Heart right ventricle (tissue), 16 donors: ENCODE measurements around the gene C3AR1. TPM values are rescaled to one million over a fixed set of nuclear protein-coding genes. Genes with fewer than 3 reads are reported as not detected.

Experiments
- ATAC-seq, 8 donors: fragments of 200-7000 bp; cut with Tn5 transposase; one replicate each; pipeline ENCODE4 v1.9.1; 2020; ENCODE audit warnings: mild to moderate bottlenecking in 8 of 8, moderate library complexity in 8 of 8, moderate number of reproducible peaks in 1 of 8
- DNase-seq, 2 donors: peaks; one replicate each; pipeline ENCODE4 v3.0.0-alpha.2; 2020
- H3K27ac ChIP-seq, 10 donors: fragments of 200-600 bp; sonication (generic) in 2 of 10; one replicate each; pipeline versions ENCODE4 v1.5.0 to v1.8.0; 2020 to 2022; ENCODE audit warnings: mild to moderate bottlenecking in 3 of 10
- H3K27me3 ChIP-seq, 7 donors: fragments of 200-600 bp; one replicate each; pipeline ENCODE4 v1.8.0; 2021 to 2022; ENCODE audit warnings: mild to moderate bottlenecking in 2 of 7
- H3K36me3 ChIP-seq, 9 donors: fragments of 200-600 bp; sonication (generic) in 1 of 9; one replicate each; pipeline versions ENCODE4 v1.5.0 to v1.8.0; 2020 to 2022; ENCODE audit warnings: mild to moderate bottlenecking in 2 of 9
- H3K4me1 ChIP-seq, 9 donors: fragments of 200-600 bp; sonication (generic) in 1 of 9; one replicate each; pipeline versions ENCODE4 v1.5.0 to v1.8.0; 2020 to 2022; ENCODE audit warnings: mild to moderate bottlenecking in 4 of 9
- H3K4me3 ChIP-seq, 10 donors: fragments of 200-600 bp; sonication (generic) in 2 of 10; one replicate each; pipeline versions ENCODE4 v1.5.0 to v1.8.0; 2020 to 2022; ENCODE audit warnings: mild to moderate bottlenecking in 7 of 10, moderate library complexity in 2 of 10
- H3K9me3 ChIP-seq, 11 donors: fragments of 200-600 bp in 10 of 11; sonication (generic) in 2 of 11; one replicate each; pipeline versions ENCODE4 v1.5.0 to v1.8.0; 2013 to 2022; ENCODE audit warnings: mild to moderate bottlenecking in 2 of 11, control low read depth in 1 of 11, moderate library complexity in 1 of 11
- CTCF ChIP-seq, 9 donors: fragments of 200-600 bp; sonication (generic) in 2 of 9; IDR thresholded peaks; one replicate each; pipeline versions ENCODE4 v1.5.0 to v1.8.0; 2021 to 2022; ENCODE audit warnings: antibody characterized with exemption in 9 of 9, mild to moderate bottlenecking in 5 of 9, moderate library complexity in 1 of 9
- WGBS, 2 donors: extraction: QIAGEN DNeasy Blood & Tissue Kit; methylation state at CpG; one replicate each; pipeline ENCODE4 v1.1.7; 2013; ENCODE audit warnings: inconsistent platforms in 1 of 2; 5-methylcytosine and 5-hydroxymethylcytosine counted together
- intact Hi-C, 10 donors: fragments of 100-400 bp; cut with DNase I; formaldehyde crosslinking; loops; one replicate each; pipeline versions ENCODE4 v1.11.1 to v1.14.2; 2022
- polyA plus RNA-seq, 2 donors: library from polyadenylated mRNA; stranded (reverse); fragments of 200-250 nt; gene quantifications; one replicate each; pipeline ENCODE4 v1.2.3, GENCODE V29; 2013
- total RNA-seq, 10 donors: library from RNA; stranded (reverse); fragmentation: NEBNext Ultra II Directional in 3 of 10; extraction: Animal tissue kit (Norgen Biotek cat#: 25700) in 3 of 10; gene quantifications; one replicate each; pipeline versions ENCODE4 v1.2.1 to v1.2.4, GENCODE V29; 2021 to 2023
- donor health status: Arrhythmogenic right ventricular cardiomyopathy.
- donor health status: ischemic (EF 13 %, LVEDD 7.1; RV severe dilation, severe dysfunction).
- donor health status: healthy with polysubstance abuse.
- donor health status: DM: no; HTN: yes; CAD: no.
- donor health status: DM: no; HTN: no; CAD: no.
- donor health status: ischemic (EF 25% LVEDD 6.9; RV normal size, moderate dysfunction).
- donor health status: ischemic (EF 25% LVEDD 5.7; RV mildly dilated, moderate dysfunction).
- donor health status: healthy.
- donor health status: DM: yes; HTN: yes; CAD: no.
- donor health status: Ischemic cardiomyopathy.
- donor health status: ischemic (EF 35%, LVEDD 5.7; RV mildly dilated, moderate dysfunction).
- donor health status: nonischemic (EF 11% LVEDD 7.7; RV severe dilation, severe dysfunction).
- donor health status: DM: yes; HTN: yes; CAD: no.
- donor health status: PGD.
- donor health status: ischemic (EF 29% LVEDD 5.4; RV normal size, mild dysfunction).
- donor health status: nonischemic (EF 23%, LVEDD 6.1; RV moderate dilation, normal function).

The C3AR1 gene
- total and polyA plus RNA-seq, 12 donors, result 1.1 to 26.5 (median 3.8) TPM

GRCh38 chr12:8080120-8080519 lies 14.0 kb upstream of the C3AR1 start:
- H3K9me3 ChIP-seq, result no peaks in the 10 kb centered on the region
- DNase-seq, result no peak
- intact Hi-C loops, result loop anchor here in 6 of 10 donors (2.0 to 10.0 kb wide), 5 partner anchors 33 to 165 kb away; partner anchors contain the start of gene FOXJ2 (in 1 of the 6)
- peaks cover 0 to 54% (median 28%) of the 10 kb centered on the region in 9 donors for H3K4me1 ChIP-seq
- H3K27me3 ChIP-seq, result peaks cover 0 to 3% (median 0%) of the 10 kb centered on the region in 7 donors
- TF ChIP-seq CTCF (IDR thresholded peaks at IDR 0.05), result no peak
- peak overlapping the region in 1 of 10 donors; percentile 51 for H3K27ac ChIP-seq
- H3K36me3 ChIP-seq, result no peaks in the 10 kb centered on the region
- H3K4me3 ChIP-seq, result no peak overlapping the region
- ATAC-seq, result no peak

GRCh38 chr12:8078916-8079315 lies 12.8 kb upstream of the C3AR1 start:
- no peaks in the 10 kb centered on the region for H3K9me3 ChIP-seq
- intact Hi-C loops, result loop anchor here in 1 of 10 donors (5.0 kb wide), 1 partner anchor 37 kb away; no protein-coding TSS in a partner anchor
- no peak overlapping the region for H3K4me3 ChIP-seq
- DNase-seq, result no peak
- ATAC-seq, result no peak
- peaks cover 0 to 49% (median 20%) of the 10 kb centered on the region in 9 donors for H3K4me1 ChIP-seq
- TF ChIP-seq CTCF (IDR thresholded peaks at IDR 0.05), result no peak
- WGBS, 2 donors, result 74 to 75% methylated on average over 2 of the region's 2 CpGs
- H3K27ac ChIP-seq, result no peak overlapping the region
- no peaks in the 10 kb centered on the region for H3K36me3 ChIP-seq
- peaks cover 0 to 3% (median 0%) of the 10 kb centered on the region in 7 donors for H3K27me3 ChIP-seq

- H3K27me3 ChIP-seq, result peaks cover 0 to 3% (median 0%) of the 10 kb centered on the region in 7 donors
- H3K27ac ChIP-seq, result no peak overlapping the region
- intact Hi-C loops, result loop anchor here in 1 of 10 donors (5.0 kb wide), 1 partner anchor 36 kb away; no protein-coding TSS in a partner anchor
- DNase-seq (no peak), ATAC-seq (no peak)
- H3K9me3 ChIP-seq, result no peaks in the 10 kb centered on the region
- no peak overlapping the region for H3K4me3 ChIP-seq
- TF ChIP-seq CTCF (IDR thresholded peaks at IDR 0.05), result peak in 6 of 9 donors; percentile 21 to 46 (median 34)
- WGBS, 2 donors, result 36 to 44% methylated on average over 4 of the region's 4 CpGs
- H3K36me3 ChIP-seq, result no peaks in the 10 kb centered on the region
- peaks cover 0 to 44% (median 15%) of the 10 kb centered on the region in 9 donors for H3K4me1 ChIP-seq
These were observed 12.2 kb upstream of the C3AR1 start for GRCh38 chr12:8078398-8078797.

GRCh38 chr12:8077207-8077606 lies 11.0 kb upstream of the C3AR1 start:
- peaks cover 0 to 3% (median 0%) of the 10 kb centered on the region in 7 donors for H3K27me3 ChIP-seq
- no peaks in the 10 kb centered on the region for H3K36me3 ChIP-seq
- 50 to 62% methylated on average over 4 of the region's 4 CpGs for WGBS, 2 donors
- intact Hi-C loops, result loop anchor here in 1 of 10 donors (5.0 kb wide), 1 partner anchor 35 kb away; no protein-coding TSS in a partner anchor
- no peak overlapping the region for H3K4me3 ChIP-seq
- no peak for TF ChIP-seq CTCF (IDR thresholded peaks at IDR 0.05)
- no peak for DNase-seq
- no peak overlapping the region for H3K27ac ChIP-seq
- H3K9me3 ChIP-seq, result no peaks in the 10 kb centered on the region
- peaks cover 0 to 37% (median 9%) of the 10 kb centered on the region in 9 donors for H3K4me1 ChIP-seq
- ATAC-seq, result no peak
